ENCODE measurements around the gene TADA2B. TPM values are rescaled to one million over a fixed set of nuclear protein-coding genes. Genes with fewer than 3 reads are reported as not detected.
A peak's percentile ranks its signal among the peaks of the same experiment; 100 is the strongest.

TADA2B gene
- total and polyA plus RNA-seq, 11 donors = 15.3 to 40.2 (median 30.8) TPM

- intact Hi-C loops (cut with DNase I) = no loop called here
- peaks cover 0 to 82% (median 59%) of the 10 kb centered on the region in 9 donors for H3K36me3 ChIP-seq
- 94 to 97% (median 95%) methylated on average over 5 to 12 of the region's 12 CpGs for WGBS, 4 donors
- no peaks in the 10 kb centered on the region for H3K9me3 ChIP-seq
- no peak for DNase-seq
- no peak overlapping the region for H3K27ac ChIP-seq
- no peaks in the 10 kb centered on the region for H3K4me1 ChIP-seq
- H3K27me3 ChIP-seq = no peaks in the 10 kb centered on the region
- TF ChIP-seq CTCF (IDR thresholded peaks at IDR 0.05) (no peak), POLR2A (IDR thresholded peaks at IDR 0.05) (no peak)
- ATAC-seq = no peak
- no peak overlapping the region for H3K4me3 ChIP-seq
Measured at GRCh38 chr4:7023901-7024300, 19.3 kb upstream of the TADA2B start.

- peaks cover 0 to 82% (median 59%) of the 10 kb centered on the region in 9 donors for H3K36me3 ChIP-seq
- no peak for DNase-seq
- 87 to 93% (median 89%) methylated on average over 19 of the region's 19 CpGs for WGBS, 4 donors
- no peaks in the 10 kb centered on the region for H3K4me1 ChIP-seq
- no peak overlapping the region for H3K4me3 ChIP-seq
- H3K9me3 ChIP-seq = no peaks in the 10 kb centered on the region
- ATAC-seq = peak in 1 of 4 donors; percentile 9
- TF ChIP-seq POLR2A (IDR thresholded peaks at IDR 0.05) (no peak), CTCF (IDR thresholded peaks at IDR 0.05) (no peak)
- H3K27me3 ChIP-seq = no peaks in the 10 kb centered on the region
- intact Hi-C loops (cut with DNase I) = no loop called here
- H3K27ac ChIP-seq = no peak overlapping the region
Measured at GRCh38 chr4:7024336-7024890, 18.8 kb upstream of the TADA2B start.

GRCh38 chr4:7025040-7025602 lies 18.1 kb upstream of the TADA2B start:
- no peak overlapping the region for H3K27ac ChIP-seq
- no peak for DNase-seq
- ATAC-seq = no peak
- intact Hi-C loops (cut with DNase I) = no loop called here
- no peaks in the 10 kb centered on the region for H3K9me3 ChIP-seq
- TF ChIP-seq CTCF (IDR thresholded peaks at IDR 0.05) = no peak
- TF ChIP-seq POLR2A (IDR thresholded peaks at IDR 0.05) = no peak
- H3K36me3 ChIP-seq = peaks cover 0 to 87% (median 66%) of the 10 kb centered on the region in 9 donors
- no peaks in the 10 kb centered on the region for H3K4me1 ChIP-seq
- no peaks in the 10 kb centered on the region for H3K27me3 ChIP-seq
- no peak overlapping the region for H3K4me3 ChIP-seq
- WGBS, 4 donors = 89 to 94% (median 91%) methylated on average over 27 to 28 of the region's 28 CpGs

- no peak for TF ChIP-seq POLR2A (IDR thresholded peaks at IDR 0.05)
- TF ChIP-seq CTCF (IDR thresholded peaks at IDR 0.05) = no peak
- Histone ChIP-seq H3K4me3 (no peak overlapping the region), H3K9me3 (no peaks in the 10 kb centered on the region), H3K27ac (no peak overlapping the region), H3K4me1 (no peaks in the 10 kb centered on the region), H3K27me3 (no peaks in the 10 kb centered on the region), H3K36me3 (peaks cover 0 to 87% (median 69%) of the 10 kb centered on the region in 9 donors)
- WGBS, 4 donors = 93 to 95% (median 95%) methylated on average over 9 of the region's 9 CpGs
- ATAC-seq (no peak), DNase-seq (no peak)
- intact Hi-C loops (cut with DNase I) = no loop called here
Measured at GRCh38 chr4:7026107-7026506, 17.1 kb upstream of the TADA2B start.
